GM19395 (cell line): ENCODE measurements around the gene UBAP1L.
"Not testable (repeated sequence)": the region's sequence is repeated elsewhere in the genome, so short reads cannot be mapped to it uniquely, and the experiment has no call there.

Experiments
- ATAC-seq: cut with Tn5 transposase; IDR thresholded peaks from one replicate; pipeline ENCODE4 v1.9.1; 2021; ENCODE audit warnings: mild to moderate bottlenecking, moderate library complexity; ENCODE audit not compliant: unreplicated experiment

UBAP1L gene

DNA sequence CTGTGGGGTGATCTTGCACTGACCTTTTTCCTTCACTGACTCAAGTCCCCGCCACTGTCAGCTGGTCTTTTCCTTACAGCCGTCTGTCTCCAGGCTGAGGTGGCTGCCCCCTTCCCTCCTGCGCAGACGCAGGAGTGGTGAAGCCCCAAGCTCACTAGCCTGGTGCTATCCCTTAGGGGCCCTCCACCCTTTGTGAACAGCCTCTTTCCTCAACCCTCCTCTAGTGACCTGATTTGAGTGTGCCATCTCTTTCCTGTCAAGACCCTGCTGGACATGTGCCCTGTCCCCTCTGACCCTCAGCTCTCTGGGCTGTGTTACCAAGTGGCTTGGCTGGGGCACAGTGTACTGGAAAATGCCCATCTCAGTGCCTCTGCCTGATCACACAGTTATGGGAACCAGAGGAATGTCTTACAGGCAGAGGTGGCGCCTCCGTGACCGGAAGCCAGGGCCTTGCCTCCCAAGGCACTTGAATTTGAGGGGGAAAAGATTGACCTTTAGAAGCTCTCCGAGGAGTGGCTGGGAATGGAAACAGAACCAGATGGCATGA is 29.7 kb downstream of the UBAP1L start:
- ATAC-seq, result no peak

DNA sequence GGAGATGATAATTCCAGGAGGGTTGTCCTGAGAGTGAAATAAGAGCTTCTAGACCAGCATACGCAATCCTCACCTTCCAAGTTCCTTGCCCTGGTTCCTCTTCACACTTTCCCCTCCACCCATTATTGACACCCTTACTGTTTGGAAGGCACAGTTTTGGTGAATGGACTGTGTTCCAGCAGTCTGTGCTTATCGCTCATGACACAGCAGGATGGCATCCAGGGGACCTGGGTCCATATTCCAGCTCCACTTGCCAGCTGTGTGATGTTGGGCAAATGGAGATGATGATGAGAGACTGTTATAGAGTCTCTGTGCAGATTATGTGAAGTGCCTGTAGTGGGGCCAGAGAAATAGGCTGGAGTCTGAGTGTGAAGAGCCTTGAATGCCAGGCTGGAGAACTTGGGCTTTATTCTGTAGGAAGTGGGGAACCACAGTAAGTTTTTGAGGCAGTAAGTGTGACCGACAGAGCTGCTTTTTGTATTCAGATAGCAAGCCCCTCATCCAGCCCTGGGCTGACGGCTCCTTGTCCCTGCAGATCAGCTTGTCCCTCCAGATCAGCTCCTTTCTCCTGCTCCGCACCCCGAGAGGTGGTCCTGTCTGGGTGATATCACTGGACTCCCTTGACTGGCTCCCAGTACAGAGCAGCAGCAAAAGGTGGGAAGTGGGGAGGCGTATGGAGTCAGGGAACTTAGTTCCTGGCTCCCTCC is 30.3 kb downstream of the UBAP1L start:
- ATAC-seq, result no peak

GRCh38 chr15:65083262-65083701 is 31.7 kb downstream of the UBAP1L start:
- no peak for ATAC-seq

GRCh38 chr15:65082303-65082953 is 32.6 kb downstream of the UBAP1L start:
- ATAC-seq, result no peak

DNA sequence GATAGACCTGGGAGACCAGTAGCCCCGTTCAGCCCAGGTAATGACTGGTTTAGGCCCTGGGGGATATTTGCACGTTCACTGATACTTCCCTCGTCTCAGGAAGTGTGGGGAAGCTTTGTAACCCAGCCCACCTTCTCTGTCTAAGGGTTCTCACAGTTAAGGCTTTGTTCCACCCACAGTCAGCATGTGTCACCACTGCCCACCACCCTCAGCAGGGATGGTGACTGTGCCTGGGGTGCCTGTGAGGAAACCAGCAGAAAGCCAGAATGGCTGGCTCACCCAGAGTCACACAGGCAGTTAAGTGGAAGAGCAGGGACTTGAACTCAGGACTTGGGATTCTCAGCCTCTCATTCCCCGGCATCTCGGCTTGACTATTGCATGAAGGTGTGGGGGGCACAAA is 33.2 kb downstream of the UBAP1L start:
- no peak for ATAC-seq

DNA sequence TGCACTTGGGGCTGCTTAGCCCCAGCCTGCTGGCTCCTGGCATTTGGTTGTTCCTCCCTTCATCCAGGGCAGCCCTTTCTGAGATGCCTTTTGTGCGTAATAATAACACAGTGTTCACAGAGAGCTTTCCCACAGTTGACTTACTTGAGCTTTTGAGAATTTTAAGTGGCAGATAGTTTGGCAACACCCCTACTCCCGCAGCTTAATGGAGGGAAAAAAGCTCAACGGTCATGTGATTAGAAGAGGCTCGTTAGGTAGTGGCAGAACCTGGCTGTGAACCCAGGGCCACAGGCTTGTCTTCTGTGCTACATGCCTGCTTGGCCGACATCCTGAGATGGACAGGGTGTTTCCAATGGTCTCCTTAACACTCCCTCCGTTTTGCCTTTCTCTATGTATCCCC is 33.7 kb downstream of the UBAP1L start:
- no peak for ATAC-seq

DNA sequence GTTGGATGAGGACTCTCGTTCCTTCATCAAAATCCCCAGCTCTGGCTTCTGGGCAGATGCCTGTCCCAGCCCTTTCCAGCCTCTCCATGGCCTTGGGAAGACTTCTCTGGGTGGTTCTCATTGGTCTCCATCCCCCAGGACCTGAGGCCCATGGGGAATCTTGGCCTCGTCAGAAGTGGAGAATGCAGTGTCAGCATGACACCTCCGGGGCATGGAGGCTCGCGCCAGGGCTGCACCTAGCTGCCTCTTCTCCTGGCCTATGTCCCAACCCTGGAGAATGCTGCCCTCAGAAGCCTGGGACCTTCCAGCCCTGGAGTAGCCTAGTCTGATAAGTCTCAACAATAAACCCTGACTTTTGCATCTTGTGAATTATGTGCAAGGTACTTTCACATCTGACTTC is 35.4 kb downstream of the UBAP1L start:
- no peak for ATAC-seq

- ATAC-seq, result no peak
Observed at GRCh38 chr15:65077981-65078352, 37.0 kb downstream of the UBAP1L start.

- no peak for ATAC-seq
Observed at GRCh38 chr15:65077291-65077980, 37.6 kb downstream of the UBAP1L start.

DNA sequence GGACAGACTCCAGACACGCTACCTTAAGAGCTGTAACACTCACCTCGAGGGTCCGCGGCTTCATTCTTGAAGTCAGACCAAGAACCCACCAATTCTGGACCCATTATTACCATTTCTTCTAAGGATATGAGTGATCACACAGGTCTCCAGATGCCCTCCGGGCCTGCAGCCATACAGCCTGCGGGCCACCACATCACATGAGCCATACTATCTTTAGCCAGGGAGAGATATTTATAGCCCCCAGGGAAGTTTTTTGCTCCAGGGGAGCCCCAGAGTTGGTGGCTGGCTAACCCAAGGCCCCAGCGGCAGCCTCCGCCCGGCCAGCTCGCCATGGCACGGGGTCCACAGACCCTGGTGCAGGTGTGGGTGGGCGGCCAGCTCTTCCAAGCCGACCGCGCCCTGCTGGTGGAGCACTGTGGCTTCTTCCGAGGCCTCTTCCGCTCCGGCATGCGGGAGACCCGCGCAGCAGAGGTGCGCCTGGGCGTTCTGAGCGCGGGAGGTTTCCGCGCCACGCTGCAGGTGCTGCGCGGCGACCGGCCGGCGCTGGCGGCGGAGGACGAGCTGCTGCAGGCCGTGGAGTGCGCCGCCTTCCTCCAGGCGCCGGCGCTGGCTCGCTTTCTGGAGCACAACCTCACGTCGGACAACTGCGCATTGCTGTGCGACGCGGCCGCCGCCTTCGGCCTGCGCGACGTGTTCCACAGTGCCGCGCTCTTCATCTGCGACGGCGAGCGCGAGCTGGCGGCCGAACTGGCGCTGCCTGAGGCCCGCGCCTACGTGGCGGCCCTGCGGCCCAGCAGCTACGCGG is 38.3 kb downstream of the UBAP1L start, which contains the start of gene KBTBD13:
Gene KBTBD13, plus strand, starts transcription at position 261 of the 805 bp plus-strand sequence. Its CDS starts 70 bp downstream, at position 331.
- no peak for ATAC-seq

DNA sequence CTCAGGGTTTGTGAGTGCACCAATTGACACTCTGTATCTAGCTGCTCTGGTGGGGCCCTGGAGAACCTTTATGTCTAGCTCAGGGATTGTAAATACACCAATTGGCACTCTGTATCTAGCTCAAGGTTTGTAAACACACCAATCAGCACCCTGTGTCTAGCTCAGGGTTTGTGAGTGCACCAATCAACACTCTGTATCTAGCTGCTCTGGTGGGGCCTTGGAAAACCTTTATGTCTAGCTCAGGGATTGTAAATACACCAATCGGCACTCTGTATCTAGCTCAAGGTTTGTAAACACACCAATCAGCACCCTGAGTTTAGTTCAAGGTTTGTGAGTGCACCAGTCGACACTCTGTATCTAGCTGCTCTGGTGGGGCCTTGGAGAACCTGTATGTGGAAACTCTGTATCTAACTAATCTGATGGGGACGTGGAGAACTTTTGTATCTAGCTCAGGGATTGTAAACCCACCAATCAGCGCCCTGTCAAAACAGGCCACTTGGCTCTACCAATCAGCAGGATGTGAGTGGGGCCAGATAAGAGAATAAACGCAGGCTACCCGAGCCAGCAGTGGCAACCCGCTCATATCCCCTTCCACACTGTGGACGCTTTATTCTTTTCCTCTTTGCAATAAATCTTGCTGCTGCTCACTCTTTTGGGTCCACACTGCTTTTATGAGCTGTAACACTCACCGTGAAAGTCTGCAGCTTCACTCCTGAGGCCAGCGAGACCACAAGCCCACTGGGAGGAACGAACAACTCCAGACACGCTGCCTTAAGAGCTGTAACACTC is 39.2 kb downstream of the UBAP1L start:
- ATAC-seq, result not testable (repeated sequence)

GRCh38 chr15:65074946-65075345 is 40.1 kb downstream of the UBAP1L start:
- ATAC-seq, result not testable (repeated sequence)

- ATAC-seq, result no peak
Observed at GRCh38 chr15:65072617-65073016, 42.4 kb downstream of the UBAP1L start.

- no peak for ATAC-seq
Observed at GRCh38 chr15:65072027-65072426, 43.0 kb downstream of the UBAP1L start.

- ATAC-seq, result no peak
Observed at GRCh38 chr15:65071381-65071811, 43.6 kb downstream of the UBAP1L start.

- ATAC-seq, result no peak
Observed at GRCh38 chr15:65069779-65070546, 45.0 kb downstream of the UBAP1L start.

GRCh38 chr15:65069179-65069578 is 45.8 kb downstream of the UBAP1L start:
- no peak for ATAC-seq

DNA sequence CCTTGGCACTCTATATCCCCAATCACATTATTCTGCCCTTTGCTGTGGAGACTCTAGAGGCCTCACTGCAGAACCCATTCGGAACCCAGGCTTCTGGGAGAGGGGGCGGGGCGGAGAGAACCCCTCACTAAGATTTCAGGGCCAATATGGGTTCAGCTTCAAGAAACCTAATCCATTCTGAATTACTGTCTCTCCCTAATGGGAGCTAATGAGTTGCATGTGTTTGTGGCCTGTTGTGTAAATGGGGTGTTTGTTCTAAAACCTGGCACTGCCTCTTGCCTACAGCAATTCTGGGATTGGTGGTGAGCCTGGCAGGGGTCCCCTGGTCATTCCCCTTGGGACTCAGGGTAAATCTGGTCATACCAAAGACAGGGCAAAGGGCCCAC is 46.6 kb downstream of the UBAP1L start:
- no peak for ATAC-seq
